Stimulated activated CD4-positive, alpha-beta T cell treated with anti-CD3 and anti-CD28 coated beads, Interleukin-12 subunit alpha, Interleukin-12 subunit beta, amount 100 ng/mL, for 4 hours (primary cell): ENCODE results near the gene MAN1C1.

Experiments
- DNase-seq: peaks from one replicate; pipeline ENCODE4 v3.0.0-alpha.2; 2020

Gene MAN1C1

GRCh38 chr1:25769625-25770383, 153.2 kb downstream of the MAN1C1 start:
- DNase-seq: no peak

- no peak for DNase-seq
These were observed 154.1 kb downstream of the MAN1C1 start for GRCh38 chr1:25770541-25771220.

- DNase-seq: peak; percentile 27
These were observed 154.9 kb downstream of the MAN1C1 start for GRCh38 chr1:25771221-25772114.

- DNase-seq: no peak
These were observed 155.6 kb downstream of the MAN1C1 start for GRCh38 chr1:25772164-25772563.

GRCh38 chr1:25772692-25773245, 156.2 kb downstream of the MAN1C1 start:
- no peak for DNase-seq

- no peak for DNase-seq
These were observed 157.0 kb downstream of the MAN1C1 start for GRCh38 chr1:25773441-25774125.

- DNase-seq: no peak
These were observed 157.7 kb downstream of the MAN1C1 start for GRCh38 chr1:25774206-25774803.

GRCh38 chr1:25774921-25775771, 158.6 kb downstream of the MAN1C1 start:
- DNase-seq: peak; percentile 69

- no peak for DNase-seq
These were observed 162.8 kb downstream of the MAN1C1 start for GRCh38 chr1:25779388-25779787.

- no peak for DNase-seq
These were observed 163.3 kb downstream of the MAN1C1 start for GRCh38 chr1:25779894-25780293.

GRCh38 chr1:25780318-25781129, 163.9 kb downstream of the MAN1C1 start:
- no peak for DNase-seq

GRCh38 chr1:25781130-25781433, 164.5 kb downstream of the MAN1C1 start:
- no peak for DNase-seq

- no peak for DNase-seq
These were observed 166.1 kb downstream of the MAN1C1 start for GRCh38 chr1:25782608-25783201.

- no peak for DNase-seq
These were observed 168.0 kb downstream of the MAN1C1 start for GRCh38 chr1:25784575-25785051.

- no peak for DNase-seq
These were observed 168.9 kb downstream of the MAN1C1 start for GRCh38 chr1:25785333-25786067.

- DNase-seq: no peak
These were observed 170.5 kb downstream of the MAN1C1 start for GRCh38 chr1:25786887-25787759.

GRCh38 chr1:25787760-25788166, 171.2 kb downstream of the MAN1C1 start:
- no peak for DNase-seq

GRCh38 chr1:25790472-25790871, 173.9 kb downstream of the MAN1C1 start:
- DNase-seq: no peak
